K562 (cell line): Measurements from ENCODE around the gene BMP2. TPM values are rescaled to one million over a fixed set of nuclear protein-coding genes. Genes with fewer than 3 reads are reported as not detected.

Experiments used
- ATAC-seq: fragments of 200-7000 bp; cut with Tn5 transposase; 3 replicates; pipeline ENCODE4 v1.9.1; 2020; ENCODE audit warnings: moderate library complexity
- BruUV-seq: library from RNA; stranded (reverse); fragments of 400-500 nt; replicated peaks from 2 replicates; lab custom pipeline; 2021; lab: Mats Ljungman, UMichigan
- CTCF ChIA-PET: fragments of 300-600 bp; formaldehyde crosslinking; extraction: SDS; loops from one replicate; lab custom pipeline; 2021; ENCODE audit warnings: low intra/inter-chr PET ratio; lab: Yijun Ruan, JAX
- POLR2A ChIA-PET: fragments of 300-600, 350-650 bp; sonication (Branson Sonifier 250); formaldehyde crosslinking; extraction: SDS; loops from one replicate; lab custom pipeline; 2021; ENCODE audit warnings: antibody characterized with exemption, inconsistent platforms; lab: Yijun Ruan, JAX
- DNase-seq, 4 experiments: peaks; one replicate each; pipeline versions ENCODE4 v3.0.0 to v3.0.0-alpha.2; 2011 to 2018; ENCODE audit warnings: low spot score in 3 of 4, mixed read lengths in 3 of 4; ENCODE audit errors: extremely low read depth in 1 of 4
- FAIRE-seq: peaks from 2 replicates; lab custom pipeline; 2011; peaks lifted over from hg19 to GRCh38; lab: Jason Lieb, UNC
- H2AFZ ChIP-seq: 2 replicates; pipeline ENCODE4 v1.6.0; 2011; ENCODE audit warnings: low read depth, low read length, control low read depth, inconsistent platforms
- H3K27ac ChIP-seq: fragments of 200-600 bp; 3 replicates; pipeline ENCODE4 v1.8.0; 2011; ENCODE audit warnings: low read depth, mild to moderate bottlenecking, control low read depth, inconsistent platforms, low read length, moderate library complexity, mixed read lengths; ENCODE audit errors: extremely low read depth
- H3K27me3 ChIP-seq, 2 experiments: fragments of 300-600 bp in 1 of 2; 2 replicates in 1 of 2; 3 replicates in 1 of 2; pipeline versions ENCODE4 v1.6.0 to v1.8.0; 2011; ENCODE audit warnings: inconsistent platforms in 2 of 2, low read length in 2 of 2, mild to moderate bottlenecking in 1 of 2, mixed read lengths in 1 of 2, moderate library complexity in 1 of 2; ENCODE audit not compliant: control insufficient read depth in 2 of 2, insufficient read depth in 2 of 2
- H3K36me3 ChIP-seq: fragments of 300-600 bp; 3 replicates; pipeline ENCODE4 v1.8.0; 2011; ENCODE audit warnings: mild to moderate bottlenecking, low read length, inconsistent platforms; ENCODE audit not compliant: control insufficient read depth, insufficient read depth
- H3K4me1 ChIP-seq, 2 experiments: fragments of 200-600 bp in 1 of 2; replicated peaks in 1 of 2; 2 replicates in 1 of 2; 3 replicates in 1 of 2; pipeline versions ENCODE4 v1.5.1 to v1.8.0; 2011; ENCODE audit warnings: inconsistent platforms in 2 of 2, low read length in 2 of 2, mild to moderate bottlenecking in 1 of 2, mixed read lengths in 1 of 2, moderate library complexity in 1 of 2; ENCODE audit not compliant: control insufficient read depth in 2 of 2, insufficient read depth in 2 of 2
- H3K4me2 ChIP-seq: 2 replicates; pipeline ENCODE4 v1.6.1; 2011; ENCODE audit warnings: low read length, control low read depth, inconsistent platforms, mixed read lengths; ENCODE audit not compliant: insufficient read depth
- H3K4me3 ChIP-seq: fragments of 200-600 bp; sonication (generic), shearing (Covaris generic); 2 replicates; pipeline ENCODE4 v1.5.1; 2016; ENCODE audit warnings: control low read depth, inconsistent platforms
- H3K79me2 ChIP-seq: fragments of 200-600 bp; 3 replicates; pipeline ENCODE4 v1.8.0; 2011; ENCODE audit warnings: low read length, inconsistent platforms; ENCODE audit not compliant: control insufficient read depth, insufficient read depth
- H3K9ac ChIP-seq, 2 experiments: 2 replicates each; pipeline versions ENCODE4 v1.6.0 to v1.6.1; 2011; ENCODE audit warnings: low read depth in 2 of 2, low read length in 2 of 2, control low read depth in 1 of 2, inconsistent platforms in 1 of 2, mild to moderate bottlenecking in 1 of 2, mixed read lengths in 1 of 2; ENCODE audit not compliant: insufficient read depth in 1 of 2
- H3K9me1 ChIP-seq: one replicate; pipeline ENCODE4 v1.6.0; 2011; ENCODE audit warnings: inconsistent platforms, mild to moderate bottlenecking, low read length, moderate library complexity; ENCODE audit not compliant: control insufficient read depth, insufficient read depth
- H3K9me3 ChIP-seq: replicated peaks from 2 replicates; pipeline ENCODE4 v1.5.1; 2011; ENCODE audit warnings: low read depth, low read length, inconsistent platforms; ENCODE audit not compliant: control insufficient read depth, insufficient read depth
- H4K20me1 ChIP-seq: replicated peaks from 2 replicates; pipeline ENCODE4 v1.6.1; 2011; ENCODE audit warnings: low read length, inconsistent platforms, mixed read lengths; ENCODE audit not compliant: control insufficient read depth, insufficient read depth
- CBX3 ChIP-seq, 2 experiments: IDR thresholded peaks; 1 replicate in 1 of 2; 2 replicates in 1 of 2; pipeline ENCODE4 v1.6.1; 2012; ENCODE audit warnings: inconsistent platforms in 2 of 2, low read length in 2 of 2, borderline replicate concordance in 1 of 2, control low read depth in 1 of 2
- ELF4 ChIP-seq: fragments of 450-650 bp; formaldehyde crosslinking; IDR thresholded peaks from 2 replicates; pipeline ENCODE4 v1.4.0; 2022; ENCODE audit warnings: missing genetic modification characterization
- ELK1 ChIP-seq: sonication (generic); formaldehyde crosslinking; IDR thresholded peaks from 2 replicates; pipeline ENCODE4 v1.8.1; 2022; ENCODE audit warnings: missing genetic modification reagents
- GATA2 ChIP-seq: sonication (generic); formaldehyde crosslinking; IDR thresholded peaks from 2 replicates; pipeline ENCODE4 v1.4.0; 2020; ENCODE audit warnings: mild to moderate bottlenecking, missing genetic modification reagents
- HDAC1 ChIP-seq, 2 experiments: fragments of 450-650 bp; IDR thresholded peaks; 2 replicates each; pipeline ENCODE4 v1.6.1; 2016 to 2017; ENCODE audit warnings: inconsistent platforms in 1 of 2, mild to moderate bottlenecking in 1 of 2, moderate library complexity in 1 of 2
- RBM25 ChIP-seq: fragments of 200-400 bp; formaldehyde crosslinking; IDR thresholded peaks from 2 replicates; pipeline ENCODE4 v1.6.1; 2018; ENCODE audit warnings: low read length, low read depth, moderate library complexity; ENCODE audit not compliant: severe bottlenecking
- SRF ChIP-seq, 2 experiments: fragments of 250-450, 450-650 bp in 1 of 2; sonication (Bioruptor Pico) in 1 of 2; sonication (generic) in 1 of 2; formaldehyde crosslinking; IDR thresholded peaks; 2 replicates each; pipeline versions ENCODE4 v1.5.0 to v1.5.1; 2020 to 2022; ENCODE audit warnings: mild to moderate bottlenecking in 1 of 2, missing genetic modification reagents in 1 of 2
- USF1 ChIP-seq: sonication (generic); formaldehyde crosslinking; IDR thresholded peaks from 2 replicates; pipeline ENCODE4 v1.9.0; 2022; ENCODE audit warnings: mild to moderate bottlenecking, missing genetic modification reagents
- ZC3H11A ChIP-seq: IDR thresholded peaks from 2 replicates; pipeline ENCODE4 v1.6.1; 2012; ENCODE audit warnings: low read depth, low read length, improper control_type of control experiment
- ZKSCAN8 ChIP-seq: fragments of 200-800 bp; sonication (Bioruptor generic); IDR thresholded peaks from 2 replicates; pipeline ENCODE4 v1.6.1; 2016; ENCODE audit warnings: missing genetic modification characterization, missing compliant biosample characterization
- ZNF134 ChIP-seq: fragments of 250-450 bp; sonication (Bioruptor Pico); conservative IDR thresholded peaks from 2 replicates; pipeline ENCODE4 v1.4.0; 2020
- ZNF263 ChIP-seq: sonication (generic); formaldehyde crosslinking; IDR thresholded peaks from 2 replicates; pipeline ENCODE4 v1.8.0; 2022; ENCODE audit warnings: mild to moderate bottlenecking, missing genetic modification reagents, borderline replicate concordance
- ZNF449 ChIP-seq: fragments of 250-450 bp; sonication (Bioruptor Pico); IDR thresholded peaks from 2 replicates; pipeline ENCODE4 v1.8.0; 2022; ENCODE audit warnings: moderate library complexity, mild to moderate bottlenecking, inconsistent platforms
- ZNF644 ChIP-seq: fragments of 200-800 bp; sonication (Bioruptor generic); IDR thresholded peaks from 2 replicates; pipeline ENCODE4 v1.6.1; 2016; ENCODE audit warnings: low read depth, missing genetic modification characterization, missing compliant biosample characterization
- ZZZ3 ChIP-seq: fragments of 450-650 bp; IDR thresholded peaks from 2 replicates; pipeline ENCODE4 v1.6.1; 2016; ENCODE audit warnings: antibody characterized with exemption, mild to moderate bottlenecking, moderate library complexity
- WGBS: fragments of 100-300 bp; shearing (Covaris generic); methylation state at CpG from one replicate; pipeline ENCODE4 v1.1.6; 2016; ENCODE audit warnings: low coverage, mixed read lengths; ENCODE audit not compliant: insufficient coverage; ENCODE audit errors: missing lambda C conversion rate; 5-methylcytosine and 5-hydroxymethylcytosine counted together
- in situ Hi-C: fragments of 300-500 bp; cut with MboI; formaldehyde crosslinking; loops from 4 replicates; pipeline ENCODE4 v1.15.0; 2018; ENCODE audit warnings: inconsistent platforms, mixed read lengths
- intact Hi-C: fragments of 100-400 bp; cut with micrococcal nuclease; formaldehyde crosslinking; loops from 2 replicates; pipeline ENCODE4 v1.14.2; 2022
- polyA plus RNA-seq, 8 experiments: library from polyadenylated mRNA; depleted of rRNA in 4 of 8; stranded (reverse) in 5 of 8; unstranded in 3 of 8; fragments of >200 nt; fragmentation: Nextera tagmentation in 2 of 8; fragmentation: Illumina TruSeq in 1 of 8; extraction: Ambion mirVana in 2 of 8; extraction: Trizol in 1 of 8; gene quantifications; 2 replicates each; pipeline versions ENCODE4 v1.2.1 to v1.2.3, GENCODE V29; 2011 to 2014; ENCODE audit warnings: inconsistent platforms in 1 of 8, missing spikeins in 1 of 8
- total RNA-seq, 7 experiments: library from RNA; depleted of rRNA in 6 of 7; stranded (reverse); fragments of >200 nt in 6 of 7; fragmentation: Illumina TruSeq in 2 of 7; extraction: Trizol in 2 of 7; gene quantifications; 2 replicates each; pipeline versions ENCODE4 v1.2.1 to v1.2.3, GENCODE V29; 2011 to 2021; ENCODE audit warnings: low replicate concordance in 1 of 7

BMP2 gene
- total and polyA plus RNA-seq, 9 of the 15 experiments (the other 6 are each of a cell fraction or from before 2014, with no cell fraction given): 0.01 to 0.07 (median 0.03) TPM; not detected in 5

GRCh38 chr20:6744805-6745204 lies 22.7 kb upstream of the BMP2 start:
- 0% methylated on average over 4 of the region's 4 CpGs for WGBS
- POLR2A ChIA-PET: no interaction called here
- H3K36me3 ChIP-seq: no peaks in the 10 kb centered on the region
- no peak overlapping the region for H3K4me2 ChIP-seq
- no peaks in the 10 kb centered on the region for H4K20me1 ChIP-seq
- no peaks in the 10 kb centered on the region for H3K79me2 ChIP-seq
- no peak for TF ChIP-seq ZNF263 (CRISPR knock-in tag)
- TF ChIP-seq ELF4: no peak
- TF ChIP-seq ZKSCAN8 (CRISPR knock-in tag): no peak
- TF ChIP-seq ZNF134 (CRISPR knock-in tag): no peak
- no peak for TF ChIP-seq ZC3H11A
- no peak for TF ChIP-seq USF1 (CRISPR knock-in tag)
- TF ChIP-seq ELK1 (CRISPR knock-in tag): no peak
- no peak for TF ChIP-seq HDAC1 (IDR thresholded peaks at IDR 0.05)
- TF ChIP-seq ZNF449 (CRISPR knock-in tag): no peak
- no peak for TF ChIP-seq GATA2 (CRISPR knock-in tag)
- TF ChIP-seq SRF (CRISPR knock-in tag; IDR thresholded peaks at IDR 0.05): no peak
- no peak for TF ChIP-seq CBX3 (IDR thresholded peaks at IDR 0.05; ENCODE audit: borderline replicate concordance in 1 of 2, low read length in 2 of 2)
- TF ChIP-seq RBM25: no peak
- no peak for TF ChIP-seq ZZZ3
- TF ChIP-seq ZNF644 (tag): no peak
- TF ChIP-seq, all 486 proteins: peak for 0
- BruUV-seq: no TSS peak
- no peak overlapping the region for H3K4me3 ChIP-seq
- no peak overlapping the region for H2AFZ ChIP-seq
- H3K27ac ChIP-seq: no peak overlapping the region
- in situ Hi-C loops (no loop called here), intact Hi-C loops (no loop called here)
- H3K9me3 ChIP-seq: no peaks in the 10 kb centered on the region
- DNase-seq (no peak), FAIRE-seq (no peak), ATAC-seq (no peak)
- H3K9me1 ChIP-seq: no peaks in the 10 kb centered on the region
- no peaks in the 10 kb centered on the region for H3K4me1 ChIP-seq
- H3K9ac ChIP-seq: no peak overlapping the region
- H3K27me3 ChIP-seq: no peaks in the 10 kb centered on the region
- CTCF ChIA-PET: no interaction called here
